Mesendoderm (in vitro differentiated cells): Measurements from ENCODE around the gene CSGALNACT2.

Experiments
- DNase-seq: peaks from one replicate; pipeline ENCODE4 v3.0.0; 2013
- H2AK5ac ChIP-seq: 2 replicates; pipeline ENCODE4 v1.6.1; 2013; ENCODE audit warnings: low read length, inconsistent platforms
- H2BK120ac ChIP-seq: 2 replicates; pipeline ENCODE4 v1.6.1; 2013; ENCODE audit warnings: low read depth, mild to moderate bottlenecking, low read length, moderate library complexity, mixed read lengths
- H2BK15ac ChIP-seq: replicated peaks from 2 replicates; pipeline ENCODE4 v1.6.1; 2013; ENCODE audit warnings: low read depth, mild to moderate bottlenecking, moderate library complexity
- H2BK5ac ChIP-seq: 2 replicates; pipeline ENCODE4 v1.6.1; 2013; ENCODE audit warnings: low read length, inconsistent platforms
- H3K18ac ChIP-seq: 2 replicates; pipeline ENCODE4 v1.6.1; 2013; ENCODE audit warnings: mild to moderate bottlenecking, low read length, mixed read lengths
- H3K23ac ChIP-seq: one replicate; pipeline ENCODE4 v1.6.1; 2013; ENCODE audit warnings: low read length
- H3K27ac ChIP-seq: 2 replicates; pipeline ENCODE4 v1.5.1; 2013; ENCODE audit warnings: low read depth, mild to moderate bottlenecking, inconsistent platforms, low read length, moderate library complexity
- H3K27me3 ChIP-seq: 2 replicates; pipeline ENCODE4 v1.6.1; 2013; ENCODE audit warnings: low read length, control low read depth, mild to moderate bottlenecking, inconsistent platforms; ENCODE audit not compliant: insufficient read depth, poor library complexity
- H3K36me3 ChIP-seq: 2 replicates; pipeline ENCODE4 v1.6.1; 2013; ENCODE audit warnings: low read length, inconsistent platforms; ENCODE audit not compliant: control insufficient read depth, insufficient read depth
- H3K4ac ChIP-seq: one replicate; pipeline ENCODE4 v1.6.1; 2013; ENCODE audit warnings: low read depth, mild to moderate bottlenecking, low read length, moderate library complexity
- H3K4me1 ChIP-seq: 2 replicates; pipeline ENCODE4 v1.6.1; 2013; ENCODE audit warnings: low read depth, low read length, inconsistent platforms; ENCODE audit not compliant: control insufficient read depth
- H3K4me2 ChIP-seq: 2 replicates; pipeline ENCODE4 v1.6.1; 2013; ENCODE audit warnings: low read length
- H3K4me3 ChIP-seq: 2 replicates; pipeline ENCODE4 v1.5.1; 2013; ENCODE audit warnings: mild to moderate bottlenecking, low read length
- H3K56ac ChIP-seq: one replicate; pipeline ENCODE4 v1.6.1; 2013; ENCODE audit warnings: low read length
- H3K79me1 ChIP-seq: 2 replicates; pipeline ENCODE4 v1.6.1; 2013; ENCODE audit warnings: low read length, inconsistent platforms
- H3K79me2 ChIP-seq: 2 replicates; pipeline ENCODE4 v1.6.1; 2013; ENCODE audit warnings: mild to moderate bottlenecking, low read length; ENCODE audit not compliant: control insufficient read depth, insufficient read depth
- H3K9ac ChIP-seq: 2 replicates; pipeline ENCODE4 v1.6.1; 2013; ENCODE audit warnings: low read length, inconsistent platforms
- H4K5ac ChIP-seq: one replicate; pipeline ENCODE4 v1.6.1; 2013; ENCODE audit warnings: low read length
- H4K8ac ChIP-seq: one replicate; pipeline ENCODE4 v1.6.1; 2013; ENCODE audit warnings: low read depth, mild to moderate bottlenecking, control low read depth, low read length, moderate library complexity
- WGBS: extraction: QIAGEN DNeasy Blood & Tissue Kit; methylation state at CpG from one replicate; pipeline ENCODE4 v1.1.7; 2013; ENCODE audit warnings: low lambda C conversion rate, missing lambda C conversion rate; ENCODE audit not compliant: insufficient coverage; ENCODE audit errors: extremely low coverage; 5-methylcytosine and 5-hydroxymethylcytosine counted together

Gene CSGALNACT2

DNA sequence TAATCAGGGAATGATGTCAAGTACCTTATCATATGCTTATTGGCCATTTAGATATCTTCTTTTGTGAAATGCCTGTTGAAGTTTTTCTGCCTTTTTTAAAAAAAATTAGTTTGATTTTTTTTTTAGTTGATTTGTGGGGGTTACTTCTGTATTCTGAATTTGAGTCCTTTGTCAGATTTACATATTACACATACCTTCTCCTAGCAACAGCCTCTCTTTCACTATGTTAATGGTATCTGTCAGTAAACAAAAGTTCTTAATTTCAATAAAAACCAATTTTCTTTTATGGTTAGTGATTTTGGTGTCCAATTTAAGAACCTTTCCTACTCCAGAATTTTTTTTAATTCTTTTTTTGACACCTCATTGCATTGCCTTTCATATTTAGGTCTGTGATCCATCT is 52.0 kb downstream of the CSGALNACT2 start:
- Histone ChIP-seq H3K79me2 (no peaks in the 10 kb centered on the region), H4K5ac (no peak overlapping the region), H3K36me3 (no peaks in the 10 kb centered on the region), H3K23ac (no peak overlapping the region), H3K4me3 (no peak overlapping the region), H3K4ac (no peak overlapping the region), H3K9ac (no peak overlapping the region), H3K18ac (no peak overlapping the region), H4K8ac (no peak overlapping the region), H2BK15ac (no peak overlapping the region), H3K27me3 (no peaks in the 10 kb centered on the region), H3K79me1 (no peaks in the 10 kb centered on the region), H3K4me2 (no peak overlapping the region), H3K27ac (no peak overlapping the region), H2AK5ac (no peak overlapping the region), H2BK120ac (no peak overlapping the region), H3K4me1 (no peaks in the 10 kb centered on the region), H3K56ac (no peak overlapping the region), H2BK5ac (no peak overlapping the region)
- no peak for DNase-seq

DNA sequence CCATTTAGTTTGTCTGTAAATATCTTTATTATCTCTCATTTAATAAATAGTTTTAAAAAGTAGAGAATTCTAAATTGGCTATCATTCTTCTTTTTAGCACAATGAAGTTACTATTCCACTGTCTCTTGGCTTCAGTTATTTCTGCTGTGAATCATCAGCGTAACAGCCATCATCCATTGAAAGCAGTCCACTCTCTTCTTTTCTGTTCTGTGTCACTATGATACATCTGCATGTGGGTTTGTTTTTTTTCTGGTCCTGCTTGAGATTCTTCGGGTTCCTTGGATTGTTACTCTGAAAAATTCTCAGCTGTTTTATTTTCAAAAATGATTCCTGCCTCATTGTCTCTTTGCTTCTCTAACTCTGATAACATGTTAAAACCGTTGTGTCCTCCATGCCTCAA is 52.5 kb downstream of the CSGALNACT2 start:
- DNase-seq, result no peak
- no peak overlapping the region for H3K18ac ChIP-seq
- no peak overlapping the region for H4K5ac ChIP-seq
- H3K4me2 ChIP-seq, result no peak overlapping the region
- no peaks in the 10 kb centered on the region for H3K36me3 ChIP-seq
- no peaks in the 10 kb centered on the region for H3K79me2 ChIP-seq
- no peak overlapping the region for H2BK120ac ChIP-seq
- no peak overlapping the region for H3K27ac ChIP-seq
- H3K9ac ChIP-seq, result no peak overlapping the region
- no CpG with 5 or more reads among the region's 3 CpGs for WGBS
- no peak overlapping the region for H2BK5ac ChIP-seq
- H3K79me1 ChIP-seq, result no peaks in the 10 kb centered on the region
- H3K4ac ChIP-seq, result no peak overlapping the region
- H3K23ac ChIP-seq, result no peak overlapping the region
- no peak overlapping the region for H3K56ac ChIP-seq
- H3K27me3 ChIP-seq, result no peaks in the 10 kb centered on the region
- H3K4me1 ChIP-seq, result no peaks in the 10 kb centered on the region
- no peak overlapping the region for H2AK5ac ChIP-seq
- no peak overlapping the region for H2BK15ac ChIP-seq
- H4K8ac ChIP-seq, result no peak overlapping the region
- H3K4me3 ChIP-seq, result no peak overlapping the region

DNA sequence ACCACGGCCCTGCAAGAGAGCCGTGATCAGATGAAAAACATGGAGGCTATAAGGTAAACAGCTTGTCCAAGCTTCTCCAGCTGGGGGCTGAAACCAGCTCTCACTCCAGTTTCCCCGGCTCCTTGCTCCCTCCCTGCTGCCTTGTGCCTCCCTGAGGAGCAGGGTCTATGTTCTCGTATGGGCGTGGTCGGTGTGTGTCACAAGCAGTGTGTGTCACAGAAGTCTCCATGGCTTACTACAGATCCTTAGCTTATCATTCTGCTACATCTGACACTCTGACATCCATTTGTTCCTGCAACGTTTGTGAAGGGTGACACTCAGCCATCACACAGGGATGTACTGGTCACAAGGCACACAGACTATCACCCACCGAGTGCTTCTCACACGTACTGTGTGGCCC is 54.6 kb downstream of the CSGALNACT2 start:
- no peak for DNase-seq
- H2BK15ac ChIP-seq, result no peak overlapping the region
- H3K27me3 ChIP-seq, result no peaks in the 10 kb centered on the region
- no peak overlapping the region for H3K27ac ChIP-seq
- H2BK5ac ChIP-seq, result no peak overlapping the region
- no peak overlapping the region for H3K23ac ChIP-seq
- no peak overlapping the region for H2BK120ac ChIP-seq
- no CpG with 5 or more reads among the region's 9 CpGs for WGBS
- no peak overlapping the region for H2AK5ac ChIP-seq
- no peaks in the 10 kb centered on the region for H3K79me2 ChIP-seq
- no peak overlapping the region for H4K5ac ChIP-seq
- H3K36me3 ChIP-seq, result peaks cover 2% of the 10 kb centered on the region
- H4K8ac ChIP-seq, result no peak overlapping the region
- H3K4me2 ChIP-seq, result no peak overlapping the region
- H3K9ac ChIP-seq, result no peak overlapping the region
- no peak overlapping the region for H3K56ac ChIP-seq
- no peak overlapping the region for H3K18ac ChIP-seq
- no peak overlapping the region for H3K4ac ChIP-seq
- no peaks in the 10 kb centered on the region for H3K79me1 ChIP-seq
- no peaks in the 10 kb centered on the region for H3K4me1 ChIP-seq
- no peak overlapping the region for H3K4me3 ChIP-seq

DNA sequence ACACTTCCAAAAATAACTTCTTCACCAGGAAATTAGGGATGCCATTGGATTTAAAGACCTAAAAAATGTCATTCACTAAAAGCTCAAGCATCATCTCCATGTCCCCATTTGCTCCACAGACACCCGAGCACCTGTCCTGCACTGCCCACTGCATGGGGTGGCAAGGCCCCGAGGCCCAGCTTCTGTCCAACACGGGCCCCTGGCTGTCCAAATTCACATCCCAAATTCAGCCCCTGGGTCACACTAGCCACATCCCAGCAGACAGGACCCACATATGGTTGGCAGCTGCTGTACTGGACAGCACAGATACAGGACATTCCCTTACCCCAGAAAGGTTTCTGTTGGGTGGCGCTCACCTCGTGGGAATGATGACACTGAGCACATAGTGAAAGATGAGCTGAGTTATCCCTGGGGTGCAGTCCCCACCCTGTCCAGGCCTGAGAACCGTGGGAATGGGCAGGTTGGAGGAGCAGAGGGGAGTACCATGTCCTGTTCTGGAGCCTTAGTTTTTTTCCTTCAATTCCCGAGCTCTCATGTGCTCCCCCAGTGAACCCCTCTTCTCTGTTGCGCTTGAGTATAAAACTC is 55.3 kb downstream of the CSGALNACT2 start:
- Histone ChIP-seq H3K79me1 (no peaks in the 10 kb centered on the region), H2BK15ac (no peak overlapping the region), H2BK5ac (no peak overlapping the region), H3K23ac (no peak overlapping the region), H2BK120ac (no peak overlapping the region), H4K5ac (no peak overlapping the region), H4K8ac (no peak overlapping the region), H3K18ac (no peak overlapping the region), H3K4me3 (no peak overlapping the region), H3K79me2 (no peaks in the 10 kb centered on the region), H3K4me2 (no peak overlapping the region), H3K36me3 (peaks cover 2% of the 10 kb centered on the region), H2AK5ac (no peak overlapping the region), H3K56ac (no peak overlapping the region), H3K4ac (no peak overlapping the region), H3K9ac (no peak overlapping the region), H3K4me1 (no peaks in the 10 kb centered on the region), H3K27ac (no peak overlapping the region), H3K27me3 (no peaks in the 10 kb centered on the region)
- WGBS, result no CpG with 5 or more reads among the region's 8 CpGs
- DNase-seq, result no peak

DNA sequence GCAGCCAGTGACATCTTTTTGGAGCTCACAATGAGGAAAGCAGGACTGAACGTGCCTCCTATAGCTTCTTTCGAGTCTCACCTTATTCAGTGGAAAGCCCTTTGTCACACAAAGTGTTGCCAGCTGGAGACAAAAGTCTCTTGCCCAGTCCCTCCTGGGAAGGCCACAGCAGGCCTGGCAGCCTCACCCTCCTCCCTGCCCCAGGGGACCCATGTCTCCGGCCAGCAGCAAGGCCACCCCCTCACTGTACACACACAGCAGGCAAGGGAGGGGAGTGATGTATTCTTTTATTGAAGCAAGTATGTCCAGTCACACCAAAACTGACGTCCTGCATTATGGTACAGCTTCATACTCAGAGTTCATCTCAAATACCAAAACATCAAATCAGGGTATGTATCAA is 56.0 kb downstream of the CSGALNACT2 start:
- H2BK5ac ChIP-seq, result no peak overlapping the region
- H3K4me3 ChIP-seq, result no peak overlapping the region
- no peak for DNase-seq
- no peak overlapping the region for H4K8ac ChIP-seq
- H3K79me1 ChIP-seq, result no peaks in the 10 kb centered on the region
- no peak overlapping the region for H3K56ac ChIP-seq
- no peak overlapping the region for H2BK15ac ChIP-seq
- no peak overlapping the region for H2AK5ac ChIP-seq
- no peaks in the 10 kb centered on the region for H3K27me3 ChIP-seq
- H3K79me2 ChIP-seq, result no peaks in the 10 kb centered on the region
- no peak overlapping the region for H3K18ac ChIP-seq
- no peak overlapping the region for H2BK120ac ChIP-seq
- H3K9ac ChIP-seq, result no peak overlapping the region
- H3K4me2 ChIP-seq, result no peak overlapping the region
- no peak overlapping the region for H3K4ac ChIP-seq
- no peak overlapping the region for H3K23ac ChIP-seq
- whole genome bisulfite sequencing, result no CpG with 5 or more reads among the region's 4 CpGs
- H3K36me3 ChIP-seq, result peaks cover 2% of the 10 kb centered on the region
- H3K27ac ChIP-seq, result no peak overlapping the region
- H3K4me1 ChIP-seq, result no peaks in the 10 kb centered on the region
- no peak overlapping the region for H4K5ac ChIP-seq

DNA sequence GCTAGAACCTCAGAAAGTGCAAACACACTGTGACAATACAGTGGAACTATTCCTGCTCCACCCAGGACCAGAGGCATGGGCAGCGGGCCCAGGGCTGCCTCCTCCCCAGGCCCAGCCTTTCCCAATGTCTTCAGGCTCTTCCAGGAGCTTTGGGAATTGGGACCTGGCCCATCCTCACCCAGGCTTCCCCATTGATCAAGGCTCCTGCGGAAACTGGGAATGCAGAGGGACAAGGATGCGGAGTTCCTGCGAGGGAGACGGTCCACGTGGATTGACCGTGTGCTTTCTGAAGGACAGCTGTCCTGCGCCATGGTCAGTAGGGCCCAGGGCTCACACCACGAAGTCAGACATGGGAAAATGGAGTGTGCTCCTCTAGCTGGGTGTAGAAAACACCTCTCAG is 56.6 kb downstream of the CSGALNACT2 start:
- Histone ChIP-seq H3K18ac (no peak overlapping the region), H3K4me1 (no peaks in the 10 kb centered on the region)

More for the DNA sequence above, 56.6 kb downstream of the CSGALNACT2 start:
- H3K4ac ChIP-seq, result no peak overlapping the region
- no peak overlapping the region for H2AK5ac ChIP-seq
- no peak overlapping the region for H3K9ac ChIP-seq
- H3K79me2 ChIP-seq, result no peaks in the 10 kb centered on the region
- DNase-seq, result no peak
- no peak overlapping the region for H2BK120ac ChIP-seq
- H3K36me3 ChIP-seq, result peaks cover 2% of the 10 kb centered on the region
- no peak overlapping the region for H2BK5ac ChIP-seq
- H3K79me1 ChIP-seq, result no peaks in the 10 kb centered on the region
- H4K8ac ChIP-seq, result no peak overlapping the region
- H3K4me2 ChIP-seq, result no peak overlapping the region
- H3K27ac ChIP-seq, result no peak overlapping the region
- WGBS, result no CpG with 5 or more reads among the region's 9 CpGs
- no peak overlapping the region for H4K5ac ChIP-seq
- no peak overlapping the region for H3K56ac ChIP-seq
- no peak overlapping the region for H3K4me3 ChIP-seq
- H3K23ac ChIP-seq, result no peak overlapping the region
- H2BK15ac ChIP-seq, result no peak overlapping the region
- no peaks in the 10 kb centered on the region for H3K27me3 ChIP-seq
